Osteoblast (primary cell): Measurements from ENCODE around the gene DIABLO. TPM values are rescaled to one million over a fixed set of nuclear protein-coding genes. Genes with fewer than 3 reads are reported as not detected.
A peak's percentile ranks its signal among the peaks of the same experiment; 100 is the strongest.

Experiments used
- DNase-seq: peaks from one replicate; pipeline ENCODE4 v3.0.0; 2011; ENCODE audit warnings: low spot score, mixed read lengths; ENCODE audit not compliant: insufficient read length; ENCODE audit errors: missing footprints
- H2AFZ ChIP-seq: 2 replicates; pipeline ENCODE4 v1.6.0; 2011; ENCODE audit warnings: mild to moderate bottlenecking, low read length
- H3K27ac ChIP-seq: 2 replicates; pipeline ENCODE4 v1.5.1; 2011; ENCODE audit warnings: mild to moderate bottlenecking, low read depth, low read length, moderate library complexity
- H3K27me3 ChIP-seq: 2 replicates; pipeline ENCODE4 v1.6.0; 2012; ENCODE audit warnings: mild to moderate bottlenecking, control low read depth, inconsistent platforms, low read length, moderate library complexity; ENCODE audit not compliant: insufficient read depth
- H3K36me3 ChIP-seq: 2 replicates; pipeline ENCODE4 v1.5.1; 2011; ENCODE audit warnings: mild to moderate bottlenecking, low read length, control low read depth, moderate library complexity; ENCODE audit not compliant: insufficient read depth
- H3K4me1 ChIP-seq: 2 replicates; pipeline ENCODE4 v1.5.1; 2011; ENCODE audit warnings: mild to moderate bottlenecking, low read length, control low read depth, moderate library complexity; ENCODE audit not compliant: insufficient read depth
- H3K4me2 ChIP-seq: 2 replicates; pipeline ENCODE4 v1.6.0; 2011; ENCODE audit warnings: mild to moderate bottlenecking, low read length; ENCODE audit not compliant: insufficient read depth
- H3K4me3 ChIP-seq: fragments of 200-600 bp; sonication (generic); 3 replicates; pipeline ENCODE4 v1.5.1; 2012; ENCODE audit warnings: mild to moderate bottlenecking, low read length, inconsistent platforms; ENCODE audit not compliant: insufficient read depth
- H3K79me2 ChIP-seq: 2 replicates; pipeline ENCODE4 v1.6.0; 2012; ENCODE audit warnings: mild to moderate bottlenecking, low read length, control low read depth, inconsistent platforms; ENCODE audit not compliant: insufficient read depth
- H3K9me3 ChIP-seq: 2 replicates; pipeline ENCODE4 v1.5.1; 2011; ENCODE audit warnings: low read depth, low read length, control low read depth
- H4K20me1 ChIP-seq: 2 replicates; pipeline ENCODE4 v1.6.0; 2012; ENCODE audit warnings: mild to moderate bottlenecking, low read length, control low read depth; ENCODE audit not compliant: insufficient read depth
- total RNA-seq: library from RNA; depleted of rRNA; stranded (reverse); fragments of >200 nt; gene quantifications from 2 replicates; pipeline ENCODE4 v1.2.3, GENCODE V29; 2012
- TF ChIP-seq, protein P1 (sequence below): IDR thresholded peaks from 2 replicates; pipeline ENCODE4 v1.5.1; 2011; ENCODE audit warnings: mild to moderate bottlenecking, low read depth, low read length, moderate library complexity; ENCODE audit errors: extremely low read depth

The DIABLO gene
- total RNA-seq, 1 donor, result 64.4 TPM

DNA sequence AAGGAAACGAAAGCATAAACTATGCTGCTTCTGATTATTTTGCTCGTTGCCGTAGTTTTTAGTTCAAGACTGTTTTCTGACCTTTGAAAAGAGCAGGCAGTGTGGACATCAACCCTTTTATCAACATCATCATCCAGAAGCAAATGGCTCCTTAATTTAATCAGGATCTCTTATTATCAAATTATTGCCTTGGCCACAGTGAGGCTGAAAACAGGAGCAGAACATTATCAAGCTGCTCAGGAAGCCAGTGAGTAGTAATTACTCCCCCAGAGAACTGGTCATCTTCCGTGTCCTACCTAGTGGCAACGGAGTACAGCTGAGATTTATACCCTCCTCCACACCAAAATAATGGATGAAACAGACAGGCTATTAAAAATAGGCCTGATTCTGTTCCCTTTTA is 2.2 kb upstream of the DIABLO start:
- H3K36me3 ChIP-seq, result peaks cover 24% of the 10 kb centered on the region
- H3K79me2 ChIP-seq, result peaks cover 26% of the 10 kb centered on the region
- DNase-seq, result no peak
- TF ChIP-seq, protein P1, sequence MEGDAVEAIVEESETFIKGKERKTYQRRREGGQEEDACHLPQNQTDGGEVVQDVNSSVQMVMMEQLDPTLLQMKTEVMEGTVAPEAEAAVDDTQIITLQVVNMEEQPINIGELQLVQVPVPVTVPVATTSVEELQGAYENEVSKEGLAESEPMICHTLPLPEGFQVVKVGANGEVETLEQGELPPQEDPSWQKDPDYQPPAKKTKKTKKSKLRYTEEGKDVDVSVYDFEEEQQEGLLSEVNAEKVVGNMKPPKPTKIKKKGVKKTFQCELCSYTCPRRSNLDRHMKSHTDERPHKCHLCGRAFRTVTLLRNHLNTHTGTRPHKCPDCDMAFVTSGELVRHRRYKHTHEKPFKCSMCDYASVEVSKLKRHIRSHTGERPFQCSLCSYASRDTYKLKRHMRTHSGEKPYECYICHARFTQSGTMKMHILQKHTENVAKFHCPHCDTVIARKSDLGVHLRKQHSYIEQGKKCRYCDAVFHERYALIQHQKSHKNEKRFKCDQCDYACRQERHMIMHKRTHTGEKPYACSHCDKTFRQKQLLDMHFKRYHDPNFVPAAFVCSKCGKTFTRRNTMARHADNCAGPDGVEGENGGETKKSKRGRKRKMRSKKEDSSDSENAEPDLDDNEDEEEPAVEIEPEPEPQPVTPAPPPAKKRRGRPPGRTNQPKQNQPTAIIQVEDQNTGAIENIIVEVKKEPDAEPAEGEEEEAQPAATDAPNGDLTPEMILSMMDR, result no peak
- H4K20me1 ChIP-seq, result peaks cover 26% of the 10 kb centered on the region
- no peak overlapping the region for H3K4me3 ChIP-seq
- no peaks in the 10 kb centered on the region for H3K27me3 ChIP-seq
- no peak overlapping the region for H2AFZ ChIP-seq
- no peaks in the 10 kb centered on the region for H3K9me3 ChIP-seq
- H3K4me1 ChIP-seq, result peaks cover 19% of the 10 kb centered on the region
- no peak overlapping the region for H3K4me2 ChIP-seq
- H3K27ac ChIP-seq, result no peak overlapping the region

DNA sequence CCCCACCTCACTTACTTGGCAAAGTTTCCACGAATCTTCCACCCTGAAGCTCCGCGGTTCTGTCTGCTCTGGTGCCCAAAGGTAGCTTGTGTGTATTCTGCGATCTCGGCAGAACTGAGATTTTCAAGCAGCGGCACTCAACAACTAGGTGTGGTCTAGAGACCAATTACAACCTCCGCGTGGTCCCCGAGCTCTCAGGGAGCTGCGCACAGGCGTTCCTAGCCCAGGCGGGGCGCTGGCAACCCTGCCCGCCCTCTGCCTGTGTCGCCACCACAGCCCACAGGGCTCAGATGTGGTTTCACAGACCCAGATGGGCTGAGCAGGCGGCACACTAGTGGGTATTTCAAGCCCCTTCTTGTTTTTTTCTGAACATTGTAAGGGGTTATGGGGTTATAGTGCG is 1.5 kb upstream of the DIABLO start:
- Histone ChIP-seq H3K4me3 (no peak overlapping the region), H3K79me2 (peaks cover 33% of the 10 kb centered on the region), H3K4me1 (peaks cover 19% of the 10 kb centered on the region), H2AFZ (no peak overlapping the region), H4K20me1 (peaks cover 26% of the 10 kb centered on the region), H3K27ac (no peak overlapping the region), H3K9me3 (no peaks in the 10 kb centered on the region), H3K36me3 (peaks cover 26% of the 10 kb centered on the region), H3K4me2 (no peak overlapping the region), H3K27me3 (no peaks in the 10 kb centered on the region)
- no peak for DNase-seq
- TF ChIP-seq, protein P1, result no peak

DNA sequence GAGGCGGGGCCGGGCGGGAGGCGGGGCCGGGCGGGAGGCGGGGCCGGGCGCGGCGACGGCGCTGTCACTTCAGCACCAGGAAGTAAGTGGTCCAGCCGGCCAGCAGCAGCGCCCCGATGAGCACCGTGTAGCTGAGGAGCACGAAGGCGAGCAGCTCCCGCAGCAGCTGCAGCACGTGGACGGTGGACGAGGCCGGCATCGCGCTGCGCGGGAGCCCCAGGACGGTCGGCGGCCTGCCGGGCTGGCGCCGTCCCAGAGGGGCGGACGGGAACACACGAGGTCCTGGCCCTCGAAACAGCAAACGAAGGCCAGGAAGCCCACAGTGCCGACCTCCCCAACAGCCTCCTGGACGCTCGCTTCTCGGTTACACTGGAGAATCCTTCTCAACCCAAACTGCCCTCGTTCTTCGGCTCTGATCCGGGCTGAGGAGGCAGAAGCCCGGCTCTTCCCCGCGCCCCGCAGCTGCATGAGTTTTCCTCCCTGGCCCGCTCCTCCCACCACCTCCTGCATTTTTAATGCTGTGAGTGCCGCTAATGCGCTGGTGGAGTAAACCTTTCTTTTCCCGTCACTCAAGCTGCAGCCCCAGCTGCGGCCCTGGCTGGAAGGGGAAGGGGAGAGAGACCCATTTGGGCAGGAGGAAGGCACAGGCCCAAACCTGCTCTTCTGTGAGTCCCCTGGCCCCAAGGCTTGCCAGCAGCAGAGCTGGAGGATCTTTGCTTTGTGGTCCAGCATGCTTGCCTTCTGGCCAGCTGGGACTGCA is 694 bp upstream of the DIABLO start:
- Histone ChIP-seq H3K27me3 (no peaks in the 10 kb centered on the region), H3K27ac (no peak overlapping the region), H3K4me1 (peaks cover 19% of the 10 kb centered on the region), H2AFZ (peak overlapping the region; percentile 41), H3K4me3 (peak overlapping the region; percentile 55), H3K4me2 (peak overlapping the region; percentile 67), H3K9me3 (no peaks in the 10 kb centered on the region), H3K79me2 (peaks cover 40% of the 10 kb centered on the region), H4K20me1 (peaks cover 29% of the 10 kb centered on the region), H3K36me3 (peaks cover 28% of the 10 kb centered on the region)
- DNase-seq, result no peak
- TF ChIP-seq, protein P1, result no peak

DNA sequence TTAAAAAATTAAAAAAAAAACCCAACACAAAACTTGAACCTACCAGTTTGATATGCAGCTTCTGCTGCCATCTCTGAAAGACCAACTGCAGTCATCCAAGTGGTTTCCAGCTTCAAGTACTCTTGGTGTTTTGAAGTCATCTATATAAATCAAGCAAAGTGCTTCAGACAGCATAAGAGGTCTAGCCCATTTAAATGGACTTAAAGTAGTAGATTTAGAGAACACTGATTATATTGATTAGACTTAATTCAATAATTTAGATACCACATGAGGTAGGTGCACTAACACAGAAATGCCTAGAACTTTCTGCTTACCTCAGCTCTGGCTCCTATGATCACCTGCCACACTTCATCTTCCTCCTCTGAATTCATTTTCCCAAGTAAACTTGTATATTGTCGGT is 9.4 kb downstream of the DIABLO start:
- Histone ChIP-seq H3K4me2 (no peak overlapping the region), H3K36me3 (peaks cover 78% of the 10 kb centered on the region), H3K4me1 (no peaks in the 10 kb centered on the region), H3K4me3 (no peak overlapping the region), H4K20me1 (peaks cover 8% of the 10 kb centered on the region), H3K9me3 (no peaks in the 10 kb centered on the region), H3K27ac (no peak overlapping the region), H2AFZ (no peak overlapping the region), H3K27me3 (no peaks in the 10 kb centered on the region), H3K79me2 (peaks cover 25% of the 10 kb centered on the region)
- TF ChIP-seq, protein P1, result no peak
- DNase-seq, result no peak
